CD4-positive, CD25-positive, alpha-beta regulatory T cell (primary cell): ENCODE data around the gene OSBP2. TPM values are rescaled to one million over a fixed set of nuclear protein-coding genes. Genes with fewer than 3 reads are reported as not detected.

Experiments
- ATAC-seq, 2 donors: fragments of 150-1000 bp; cut with Tn5 transposase; one replicate each; pipeline ENCODE4 v1.10.0; 2021; ENCODE audit warnings: low read depth in 2 of 2, moderate number of reproducible peaks in 2 of 2, moderate library complexity in 1 of 2
- DNase-seq, 3 donors: peaks; one replicate each; pipeline versions ENCODE4 v3.0.0 to v3.0.0-alpha.2; 2012 to 2022; ENCODE audit warnings: mixed read lengths in 1 of 3
- H3K27ac ChIP-seq: one replicate; pipeline ENCODE4 v1.7.0; 2013; ENCODE audit warnings: mild to moderate bottlenecking, low read length; ENCODE audit not compliant: insufficient read depth, poor library complexity, severe bottlenecking
- H3K27me3 ChIP-seq: one replicate; pipeline ENCODE4 v1.7.0; 2013; ENCODE audit warnings: low read length; ENCODE audit not compliant: control insufficient read depth, insufficient read depth
- H3K36me3 ChIP-seq: one replicate; pipeline ENCODE4 v1.7.0; 2013; ENCODE audit warnings: mild to moderate bottlenecking, low read length, moderate library complexity; ENCODE audit not compliant: control insufficient read depth, insufficient read depth
- H3K4me1 ChIP-seq: 2 replicates; pipeline ENCODE4 v1.7.0; 2013; ENCODE audit warnings: mild to moderate bottlenecking, low read length; ENCODE audit not compliant: insufficient read depth, control insufficient read depth, poor library complexity, severe bottlenecking
- H3K4me3 ChIP-seq: one replicate; pipeline ENCODE4 v1.7.0; 2013; ENCODE audit warnings: low read depth, mild to moderate bottlenecking, low read length, moderate library complexity
- H3K9me3 ChIP-seq, 2 experiments: 1 replicate in 1 of 2; 2 replicates in 1 of 2; pipeline ENCODE4 v1.7.0; 2013; ENCODE audit warnings: low read length in 2 of 2, mild to moderate bottlenecking in 1 of 2, moderate library complexity in 1 of 2; ENCODE audit not compliant: control insufficient read depth in 2 of 2
- H3K27ac Mint-ChIP-seq, 3 donors: one replicate each; pipeline ENCODE4 v1.8.0; 2020 to 2022; ENCODE audit warnings: mild to moderate bottlenecking in 3 of 3, mixed read lengths in 3 of 3, moderate library complexity in 2 of 3
- H3K27me3 Mint-ChIP-seq: one replicate; pipeline ENCODE4 v1.8.0; 2022; ENCODE audit warnings: mild to moderate bottlenecking, mixed read lengths
- H3K36me3 Mint-ChIP-seq: one replicate; pipeline ENCODE4 v1.8.0; 2020; ENCODE audit warnings: mixed read lengths
- H3K4me1 Mint-ChIP-seq, 4 donors: one replicate each; pipeline ENCODE4 v1.8.0; 2020 to 2022; ENCODE audit warnings: mixed read lengths in 4 of 4, mild to moderate bottlenecking in 1 of 4
- H3K4me3 Mint-ChIP-seq, 4 donors: one replicate each; pipeline ENCODE4 v1.8.0; 2020 to 2022; ENCODE audit warnings: mild to moderate bottlenecking in 4 of 4, mixed read lengths in 4 of 4, moderate library complexity in 3 of 4
- H3K9me3 Mint-ChIP-seq, 7 donors: one replicate each; pipeline ENCODE4 v1.8.0; 2020 to 2022; ENCODE audit warnings: mixed read lengths in 7 of 7, mild to moderate bottlenecking in 3 of 7, moderate library complexity in 2 of 7
- polyA plus RNA-seq, 4 donors: library from polyadenylated mRNA; unstranded; fragments of 300-500 nt; fragmentation: Illumina TruSeq; gene quantifications; one replicate each; pipeline ENCODE4 v1.2.3, GENCODE V29; 2021
- total RNA-seq: library from RNA; stranded (reverse); gene quantifications from one replicate; pipeline ENCODE4 v1.2.3, GENCODE V29; 2022

OSBP2 gene
- total and polyA plus RNA-seq, 5 donors from 2014 or later = 0.86 to 9.9 (median 1.7) TPM

DNA sequence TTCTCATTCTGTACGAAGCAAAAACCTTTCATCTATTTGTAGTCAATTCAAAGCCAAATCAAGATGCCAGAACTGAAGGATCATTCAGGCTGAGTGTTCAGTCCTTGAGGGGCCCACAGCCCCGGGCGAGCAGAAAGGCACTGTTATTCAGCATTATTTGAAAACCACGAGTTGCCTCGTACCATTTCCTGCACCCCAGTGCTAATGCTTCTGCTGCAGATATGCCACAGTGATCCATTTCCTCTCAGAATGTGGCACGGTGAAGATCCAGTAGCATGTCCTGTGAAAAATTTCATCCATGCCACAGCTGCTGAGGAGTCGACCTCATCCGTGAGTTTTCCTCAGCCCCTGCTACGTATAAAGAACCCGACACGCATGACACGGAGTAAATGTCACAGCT lies 85.4 kb downstream of the OSBP2 start:
- ATAC-seq (no peak), DNase-seq (peak in 1 of 3 donors; percentile 6)
- Histone ChIP-seq H3K27ac (no peak overlapping the region), H3K4me1 (no peaks in the 10 kb centered on the region), H3K9me3 (no peaks in the 10 kb centered on the region), H3K4me3 (no peak overlapping the region), H3K36me3 (no peaks in the 10 kb centered on the region), H3K27me3 (no peaks in the 10 kb centered on the region)
- Mint-ChIP-seq H3K4me1 (peaks cover 0 to 3% (median under 1%) of the 10 kb centered on the region in 4 donors), H3K4me3 (no peak overlapping the region), H3K9me3 (peaks cover 0 to 1% (median 0%) of the 10 kb centered on the region in 7 donors), H3K27ac (peak overlapping the region in 2 of 3 donors; percentile 54 to 55), H3K36me3 (peaks cover 5% of the 10 kb centered on the region), H3K27me3 (no peaks in the 10 kb centered on the region)

DNA sequence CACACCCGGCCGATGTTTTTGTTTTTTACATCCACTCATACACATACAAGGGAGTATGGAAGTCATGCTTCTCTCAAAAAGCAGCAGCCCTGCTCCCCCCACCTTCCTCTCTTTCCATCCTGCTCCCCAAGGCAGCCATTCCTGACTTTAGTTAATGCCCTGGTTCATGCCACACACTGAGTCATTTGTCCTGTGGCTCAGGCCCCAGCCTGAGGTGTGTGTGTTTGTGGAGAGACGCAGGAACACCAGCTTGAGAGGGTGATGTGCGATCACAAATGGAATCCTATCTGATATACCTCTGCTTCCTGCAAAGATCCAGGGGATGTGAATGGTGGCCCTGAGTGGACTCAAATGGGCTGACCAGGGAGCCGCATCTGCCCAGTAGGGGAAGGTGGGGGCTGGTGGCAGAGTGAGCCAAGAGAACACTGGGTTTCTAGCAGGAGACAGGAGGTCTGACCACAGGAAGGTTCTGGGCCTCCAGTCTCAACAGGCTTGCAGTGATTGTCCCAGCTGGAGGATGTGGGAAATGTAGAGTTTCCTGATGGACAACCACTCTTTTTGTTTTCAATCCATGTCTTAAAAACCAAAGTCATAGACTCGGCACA lies 86.7 kb downstream of the OSBP2 start:
- Histone ChIP-seq H3K9me3 (no peaks in the 10 kb centered on the region), H3K27ac (no peak overlapping the region), H3K4me3 (no peak overlapping the region), H3K27me3 (no peaks in the 10 kb centered on the region), H3K36me3 (no peaks in the 10 kb centered on the region), H3K4me1 (no peaks in the 10 kb centered on the region)
- Mint-ChIP-seq H3K36me3 (peaks cover 5% of the 10 kb centered on the region), H3K4me1 (peaks cover 0 to 3% (median under 1%) of the 10 kb centered on the region in 4 donors), H3K4me3 (no peak overlapping the region), H3K27me3 (no peaks in the 10 kb centered on the region), H3K27ac (no peak overlapping the region), H3K9me3 (peaks cover 0 to 1% (median 0%) of the 10 kb centered on the region in 7 donors)
- ATAC-seq (no peak), DNase-seq (no peak)

DNA sequence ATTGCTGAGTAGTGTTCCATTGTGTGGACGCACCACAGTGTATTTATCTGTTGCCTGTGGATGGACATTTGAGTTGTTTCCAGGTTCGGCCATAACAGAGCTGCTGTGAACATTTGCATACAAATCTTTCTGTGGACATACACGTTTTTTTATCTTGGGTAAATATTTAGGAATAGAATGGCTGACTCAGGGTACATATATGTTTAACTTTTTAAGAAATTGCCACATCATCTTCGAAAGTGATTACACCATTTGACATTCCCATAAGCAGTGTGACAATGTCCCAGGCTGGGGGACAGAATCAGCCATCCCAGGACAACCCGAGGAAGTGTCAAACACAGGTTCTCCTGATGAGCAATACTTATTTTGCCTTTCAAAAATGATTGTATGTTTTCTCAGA lies 87.9 kb downstream of the OSBP2 start:
- Histone ChIP-seq H3K27ac (no peak overlapping the region), H3K4me3 (no peak overlapping the region), H3K27me3 (no peaks in the 10 kb centered on the region), H3K4me1 (no peaks in the 10 kb centered on the region), H3K36me3 (no peaks in the 10 kb centered on the region), H3K9me3 (no peaks in the 10 kb centered on the region)
- ATAC-seq (no peak), DNase-seq (no peak)
- peaks cover 5% of the 10 kb centered on the region for H3K36me3 Mint-ChIP-seq
- H3K27ac Mint-ChIP-seq = no peak overlapping the region
- H3K9me3 Mint-ChIP-seq = no peaks in the 10 kb centered on the region
- no peaks in the 10 kb centered on the region for H3K27me3 Mint-ChIP-seq
- no peak overlapping the region for H3K4me3 Mint-ChIP-seq
- H3K4me1 Mint-ChIP-seq = peaks cover 0 to 3% (median under 1%) of the 10 kb centered on the region in 4 donors

DNA sequence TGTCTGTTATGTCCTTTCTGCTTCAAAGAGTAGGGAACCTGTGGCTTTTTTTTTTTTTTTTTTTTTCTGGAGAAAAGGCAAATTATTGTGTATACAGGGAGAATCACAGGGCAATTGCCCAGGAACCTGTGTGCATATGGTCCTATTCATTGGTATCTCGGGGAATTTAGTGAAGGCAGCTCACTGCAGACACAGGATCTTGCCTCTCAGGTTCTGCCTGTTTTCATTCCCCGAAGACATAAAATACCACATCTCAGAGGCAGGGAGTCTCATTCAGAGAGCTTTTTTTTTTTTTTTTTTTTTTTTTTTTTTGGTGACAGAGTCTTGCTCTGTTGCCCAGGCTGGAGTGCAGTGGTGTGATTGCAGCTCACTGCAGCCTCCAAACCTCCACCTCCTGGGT lies 88.3 kb downstream of the OSBP2 start:
- ATAC-seq = no peak
- Histone ChIP-seq H3K9me3 (no peaks in the 10 kb centered on the region), H3K27me3 (no peaks in the 10 kb centered on the region), H3K4me3 (no peak overlapping the region), H3K36me3 (no peaks in the 10 kb centered on the region), H3K27ac (no peak overlapping the region), H3K4me1 (no peaks in the 10 kb centered on the region)
- no peak overlapping the region for H3K27ac Mint-ChIP-seq
- peaks cover 5% of the 10 kb centered on the region for H3K36me3 Mint-ChIP-seq
- H3K27me3 Mint-ChIP-seq = no peaks in the 10 kb centered on the region
- no peaks in the 10 kb centered on the region for H3K9me3 Mint-ChIP-seq
- no peak for DNase-seq
- H3K4me3 Mint-ChIP-seq = no peak overlapping the region
- H3K4me1 Mint-ChIP-seq = peaks cover 0 to 3% (median under 1%) of the 10 kb centered on the region in 4 donors

DNA sequence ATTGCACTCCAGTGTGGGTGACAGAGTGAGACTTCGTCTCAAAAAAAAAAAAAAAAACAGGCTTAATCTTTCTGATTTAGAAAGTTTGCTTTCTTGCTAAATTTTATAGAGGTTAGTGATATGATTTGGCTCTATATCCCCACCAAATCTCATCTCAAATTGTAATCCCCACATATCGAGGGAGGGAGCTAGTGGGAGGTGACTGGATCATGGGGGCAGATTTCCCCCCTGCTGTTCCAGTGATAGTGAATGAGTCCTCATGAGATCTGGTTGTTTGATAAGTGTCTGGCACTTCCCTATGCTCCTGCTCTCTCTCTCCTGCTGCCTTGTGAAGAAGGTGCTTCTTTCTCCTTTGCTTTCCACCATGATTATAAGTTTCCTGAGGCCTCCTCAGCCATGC lies 90.9 kb downstream of the OSBP2 start:
- Histone ChIP-seq H3K9me3 (no peaks in the 10 kb centered on the region), H3K4me3 (no peak overlapping the region), H3K27ac (no peak overlapping the region), H3K4me1 (no peaks in the 10 kb centered on the region), H3K36me3 (no peaks in the 10 kb centered on the region), H3K27me3 (no peaks in the 10 kb centered on the region)
- H3K4me3 Mint-ChIP-seq = no peak overlapping the region
- peaks cover 5% of the 10 kb centered on the region for H3K36me3 Mint-ChIP-seq
- no peaks in the 10 kb centered on the region for H3K27me3 Mint-ChIP-seq
- H3K9me3 Mint-ChIP-seq = no peaks in the 10 kb centered on the region
- no peak overlapping the region for H3K27ac Mint-ChIP-seq
- DNase-seq (no peak), ATAC-seq (no peak)
- no peaks in the 10 kb centered on the region for H3K4me1 Mint-ChIP-seq

DNA sequence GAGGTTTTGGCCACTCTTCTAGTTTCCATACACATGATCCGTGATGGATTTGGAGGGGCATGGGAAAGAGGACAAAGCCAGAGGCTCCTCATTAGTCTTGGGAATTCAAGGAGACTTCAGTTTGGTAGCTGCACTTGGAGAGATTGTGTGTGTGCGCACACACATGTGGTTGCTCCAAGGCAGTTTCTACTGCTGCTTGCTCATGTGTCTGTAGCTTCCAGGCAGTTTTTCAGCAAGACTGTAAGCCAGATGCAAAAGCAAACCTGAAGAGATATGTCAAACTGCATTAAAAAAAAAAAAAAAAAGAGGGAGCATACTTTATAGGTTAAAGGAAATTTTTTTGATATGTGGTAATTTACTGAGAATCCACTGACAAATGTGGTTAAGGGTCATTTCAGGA lies 95.7 kb downstream of the OSBP2 start:
- no peaks in the 10 kb centered on the region for H3K36me3 ChIP-seq
- H3K4me1 Mint-ChIP-seq = no peaks in the 10 kb centered on the region
- no peak overlapping the region for H3K4me3 ChIP-seq
- no peaks in the 10 kb centered on the region for H3K36me3 Mint-ChIP-seq
- no peak overlapping the region for H3K27ac Mint-ChIP-seq
- H3K4me3 Mint-ChIP-seq = no peak overlapping the region
- H3K4me1 ChIP-seq = no peaks in the 10 kb centered on the region
- H3K27ac ChIP-seq = no peak overlapping the region
- H3K27me3 ChIP-seq = no peaks in the 10 kb centered on the region
- DNase-seq (no peak), ATAC-seq (no peak)
- no peaks in the 10 kb centered on the region for H3K9me3 ChIP-seq
- H3K27me3 Mint-ChIP-seq = no peaks in the 10 kb centered on the region
- peaks cover 0 to under 1% (median 0%) of the 10 kb centered on the region in 7 donors for H3K9me3 Mint-ChIP-seq

DNA sequence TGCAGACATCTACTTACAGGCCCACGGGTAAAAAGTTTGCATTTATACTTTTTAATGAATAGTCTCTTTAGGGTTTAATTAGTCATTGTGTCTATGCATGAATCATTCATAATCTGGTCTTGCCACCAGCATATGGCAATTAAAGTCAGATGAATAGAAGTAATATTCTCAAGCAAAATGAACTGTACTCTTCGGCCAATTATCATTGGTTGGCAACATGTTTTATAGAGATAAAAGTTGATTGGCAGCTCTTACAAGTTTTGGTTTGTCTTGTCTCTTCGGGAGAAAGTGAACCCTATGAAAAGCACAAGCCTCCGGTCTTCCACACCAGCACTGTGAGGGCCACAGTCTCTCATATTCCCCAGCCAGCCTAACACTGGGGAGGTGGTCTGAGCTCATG lies 97.8 kb downstream of the OSBP2 start:
- Mint-ChIP-seq H3K27ac (no peak overlapping the region), H3K4me3 (no peak overlapping the region), H3K4me1 (no peaks in the 10 kb centered on the region), H3K27me3 (no peaks in the 10 kb centered on the region), H3K36me3 (no peaks in the 10 kb centered on the region), H3K9me3 (peaks cover 0 to 2% (median 0%) of the 10 kb centered on the region in 7 donors)
- H3K4me3 ChIP-seq = no peak overlapping the region
- no peaks in the 10 kb centered on the region for H3K27me3 ChIP-seq
- DNase-seq (no peak), ATAC-seq (no peak)
- H3K9me3 ChIP-seq = no peaks in the 10 kb centered on the region
- no peaks in the 10 kb centered on the region for H3K36me3 ChIP-seq
- no peak overlapping the region for H3K27ac ChIP-seq
- no peaks in the 10 kb centered on the region for H3K4me1 ChIP-seq

DNA sequence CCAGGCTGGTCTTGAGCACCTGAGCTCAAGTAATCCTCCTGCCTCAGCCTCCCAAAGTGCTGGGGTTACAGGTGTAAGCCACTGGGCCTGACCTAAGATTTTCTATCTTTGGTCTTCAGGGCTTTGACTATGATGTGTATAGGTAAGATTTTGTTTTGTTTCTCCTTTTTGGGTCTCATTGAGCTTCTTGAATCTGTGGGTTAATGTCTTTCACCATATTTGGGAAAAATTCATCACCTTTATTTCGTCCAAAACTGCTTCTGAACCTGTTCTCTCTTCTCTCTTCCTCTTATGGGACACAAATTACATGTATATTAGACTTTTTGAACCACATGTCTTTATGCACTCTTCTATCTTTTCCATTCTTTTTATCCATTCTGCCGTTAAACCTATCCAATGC lies 100.4 kb downstream of the OSBP2 start:
- Histone ChIP-seq H3K4me3 (no peak overlapping the region), H3K36me3 (no peaks in the 10 kb centered on the region), H3K27me3 (peaks cover 4% of the 10 kb centered on the region), H3K4me1 (no peaks in the 10 kb centered on the region), H3K27ac (no peak overlapping the region), H3K9me3 (no peaks in the 10 kb centered on the region)
- H3K4me3 Mint-ChIP-seq = peak overlapping the region in 1 of 4 donors; percentile 22
- H3K36me3 Mint-ChIP-seq = no peaks in the 10 kb centered on the region
- peaks cover 4% of the 10 kb centered on the region for H3K27me3 Mint-ChIP-seq
- no peak for DNase-seq
- H3K27ac Mint-ChIP-seq = no peak overlapping the region
- H3K9me3 Mint-ChIP-seq = peaks cover 0 to 4% (median 0%) of the 10 kb centered on the region in 7 donors
- ATAC-seq = no peak
- peaks cover 0 to 2% (median under 1%) of the 10 kb centered on the region in 4 donors for H3K4me1 Mint-ChIP-seq
